Brain pericyte (primary cell): Measurements from ENCODE around the gene CTNNA2.

Experiments used
- DNase-seq: peaks from one replicate; pipeline ENCODE4 v3.0.0-alpha.2; 2012; ENCODE audit warnings: low read depth, low spot score

The CTNNA2 gene

GRCh38 chr2:80687524-80687923, 1174.7 kb downstream of the CTNNA2 start:
- DNase-seq, result no peak

DNA sequence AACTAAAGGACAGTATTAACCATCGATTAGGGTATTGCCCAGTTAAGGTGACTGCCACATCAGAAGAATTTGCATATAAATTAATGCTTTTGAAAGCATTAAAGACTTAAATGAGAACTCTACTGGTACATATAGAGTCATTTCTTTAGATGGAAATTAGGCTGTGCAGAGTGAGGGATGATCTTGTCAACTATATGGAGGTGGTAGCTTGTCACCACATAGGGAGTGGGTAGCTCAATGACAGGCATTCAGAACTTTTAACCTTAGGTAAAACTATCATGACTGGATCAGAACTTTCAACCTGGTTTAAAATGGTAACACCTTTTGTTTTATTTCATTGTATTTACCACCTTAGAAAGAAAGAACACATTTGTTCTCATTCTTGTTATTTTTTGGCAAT, 1176.3 kb downstream of the CTNNA2 start:
- DNase-seq, result no peak
